Measurements from ENCODE around the gene CLCN1. TPM values are rescaled to one million over a fixed set of nuclear protein-coding genes. Genes with fewer than 3 reads are reported as not detected.

CLCN1 gene
- total and polyA plus RNA-seq, 2 donors: 0.09 to 0.57 TPM

DNA sequence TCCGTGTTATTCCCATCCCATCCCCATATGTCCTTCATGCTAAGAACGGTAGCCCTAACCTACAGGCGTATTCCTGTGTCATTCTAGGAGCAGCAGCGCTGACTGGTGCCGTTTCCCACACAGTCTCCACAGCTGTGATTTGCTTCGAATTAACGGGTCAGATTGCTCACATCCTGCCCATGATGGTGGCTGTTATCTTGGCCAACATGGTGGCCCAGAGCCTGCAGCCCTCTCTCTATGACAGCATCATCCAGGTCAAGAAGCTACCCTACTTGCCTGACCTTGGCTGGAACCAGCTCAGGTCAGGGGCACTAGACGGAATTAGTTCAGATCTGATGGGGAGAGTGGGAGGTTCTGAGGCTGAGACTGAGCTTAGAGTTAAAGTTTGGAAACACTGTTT, 25.9 kb downstream of the CLCN1 start:
- Histone ChIP-seq H3K4me3 (ENCODE audit: low read length in 2 of 2) (no peak overlapping the region), H3K27me3 (ENCODE audit: control insufficient read depth in 2 of 2, insufficient read depth in 1 of 2, low read length in 1 of 2) (peaks cover 0 to 18% of the 10 kb centered on the region in 2 donors), H3K36me3 (ENCODE audit: control insufficient read depth in 2 of 2, insufficient read depth in 2 of 2, low read length in 1 of 2) (no peaks in the 10 kb centered on the region), H3K9me3 (ENCODE audit: control insufficient read depth in 2 of 2, insufficient read depth in 1 of 2, low read length in 1 of 2) (no peaks in the 10 kb centered on the region), H3K27ac (ENCODE audit: low read depth in 1 of 2, low read length in 1 of 2) (no peak overlapping the region), H3K4me1 (ENCODE audit: control insufficient read depth in 2 of 2, insufficient read depth in 2 of 2, low read length in 2 of 2) (peaks cover 0 to 6% of the 10 kb centered on the region in 2 donors)
- WGBS: 98% methylated on average over 8 of the region's 8 CpGs
- DNase-seq (ENCODE audit: low read depth in 6 of 9, low spot score in 9 of 9): no peak

- Histone ChIP-seq H3K36me3 (ENCODE audit: control insufficient read depth in 2 of 2, insufficient read depth in 2 of 2, low read length in 1 of 2) (no peaks in the 10 kb centered on the region), H3K27ac (ENCODE audit: low read depth in 1 of 2, low read length in 1 of 2) (no peak overlapping the region), H3K4me1 (ENCODE audit: control insufficient read depth in 2 of 2, insufficient read depth in 2 of 2, low read length in 2 of 2) (peaks cover 0 to 6% of the 10 kb centered on the region in 2 donors), H3K27me3 (ENCODE audit: control insufficient read depth in 2 of 2, insufficient read depth in 1 of 2, low read length in 1 of 2) (peaks cover 0 to 20% of the 10 kb centered on the region in 2 donors), H3K9me3 (ENCODE audit: control insufficient read depth in 2 of 2, insufficient read depth in 1 of 2, low read length in 1 of 2) (no peaks in the 10 kb centered on the region), H3K4me3 (ENCODE audit: low read length in 2 of 2) (no peak overlapping the region)
- no peak for DNase-seq (ENCODE audit: low read depth in 6 of 9, low spot score in 9 of 9)
- WGBS: 77% methylated on average over 3 of the region's 3 CpGs
Measured at GRCh38 chr7:143343596-143343995, 27.7 kb downstream of the CLCN1 start.

GRCh38 chr7:143345428-143345900, 29.6 kb downstream of the CLCN1 start:
- no peaks in the 10 kb centered on the region for H3K9me3 ChIP-seq (ENCODE audit: control insufficient read depth in 2 of 2, insufficient read depth in 1 of 2, low read length in 1 of 2)
- peaks cover 0 to 6% of the 10 kb centered on the region in 2 donors for H3K4me1 ChIP-seq (ENCODE audit: control insufficient read depth in 2 of 2, insufficient read depth in 2 of 2, low read length in 2 of 2)
- peaks cover 0 to 23% of the 10 kb centered on the region in 2 donors for H3K27me3 ChIP-seq (ENCODE audit: control insufficient read depth in 2 of 2, insufficient read depth in 1 of 2, low read length in 1 of 2)
- peak overlapping the region in 1 of 2 donors; percentile 13 for H3K4me3 ChIP-seq (ENCODE audit: low read length in 2 of 2)
- no peak overlapping the region for H3K27ac ChIP-seq (ENCODE audit: low read depth in 1 of 2, low read length in 1 of 2)
- WGBS: 11% methylated on average over 35 of the region's 35 CpGs
- peak in 8 of 9 donors; percentile 29 to 78 (median 50) for DNase-seq (ENCODE audit: low read depth in 6 of 9, low spot score in 9 of 9)
- H3K36me3 ChIP-seq (ENCODE audit: control insufficient read depth in 2 of 2, insufficient read depth in 2 of 2, low read length in 1 of 2): no peaks in the 10 kb centered on the region

DNA sequence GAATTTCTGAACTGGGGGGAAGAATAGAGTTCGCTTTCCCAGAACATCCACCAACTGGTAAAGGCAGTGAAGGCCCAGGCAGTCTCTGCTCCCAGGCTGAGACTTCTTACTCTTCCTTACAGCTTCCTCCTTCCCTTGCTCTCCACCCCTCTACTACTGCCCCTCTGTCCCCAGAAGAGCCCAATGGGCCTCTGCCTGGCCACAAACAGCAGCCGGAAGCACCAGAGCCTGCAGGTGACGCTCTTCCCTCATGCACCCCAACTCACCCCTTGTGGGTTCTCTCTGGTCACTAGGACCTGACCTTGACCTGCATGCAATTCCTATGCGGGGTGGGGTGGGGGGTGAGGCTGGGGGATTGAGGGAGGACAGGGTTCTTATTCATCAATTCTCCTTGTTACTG, 30.1 kb downstream of the CLCN1 start:
- Histone ChIP-seq H3K27me3 (ENCODE audit: control insufficient read depth in 2 of 2, insufficient read depth in 1 of 2, low read length in 1 of 2) (peaks cover 0 to 23% of the 10 kb centered on the region in 2 donors), H3K4me1 (ENCODE audit: control insufficient read depth in 2 of 2, insufficient read depth in 2 of 2, low read length in 2 of 2) (peaks cover 0 to 6% of the 10 kb centered on the region in 2 donors), H3K9me3 (ENCODE audit: control insufficient read depth in 2 of 2, insufficient read depth in 1 of 2, low read length in 1 of 2) (no peaks in the 10 kb centered on the region), H3K36me3 (ENCODE audit: control insufficient read depth in 2 of 2, insufficient read depth in 2 of 2, low read length in 1 of 2) (no peaks in the 10 kb centered on the region), H3K27ac (ENCODE audit: low read depth in 1 of 2, low read length in 1 of 2) (no peak overlapping the region), H3K4me3 (ENCODE audit: low read length in 2 of 2) (no peak overlapping the region)
- 97% methylated on average over 4 of the region's 4 CpGs for WGBS
- DNase-seq (ENCODE audit: low read depth in 6 of 9, low spot score in 9 of 9): no peak

- 77% methylated on average over 5 of the region's 5 CpGs for WGBS
- Histone ChIP-seq H3K9me3 (ENCODE audit: control insufficient read depth in 2 of 2, insufficient read depth in 1 of 2, low read length in 1 of 2) (no peaks in the 10 kb centered on the region), H3K4me1 (ENCODE audit: control insufficient read depth in 2 of 2, insufficient read depth in 2 of 2, low read length in 2 of 2) (peaks cover 0 to 6% of the 10 kb centered on the region in 2 donors), H3K36me3 (ENCODE audit: control insufficient read depth in 2 of 2, insufficient read depth in 2 of 2, low read length in 1 of 2) (no peaks in the 10 kb centered on the region), H3K27ac (ENCODE audit: low read depth in 1 of 2, low read length in 1 of 2) (no peak overlapping the region), H3K4me3 (ENCODE audit: low read length in 2 of 2) (no peak overlapping the region), H3K27me3 (ENCODE audit: control insufficient read depth in 2 of 2, insufficient read depth in 1 of 2, low read length in 1 of 2) (peaks cover 0 to 23% of the 10 kb centered on the region in 2 donors)
- DNase-seq (ENCODE audit: low read depth in 6 of 9, low spot score in 9 of 9): no peak
Measured at GRCh38 chr7:143347950-143348349, 32.0 kb downstream of the CLCN1 start.

DNA sequence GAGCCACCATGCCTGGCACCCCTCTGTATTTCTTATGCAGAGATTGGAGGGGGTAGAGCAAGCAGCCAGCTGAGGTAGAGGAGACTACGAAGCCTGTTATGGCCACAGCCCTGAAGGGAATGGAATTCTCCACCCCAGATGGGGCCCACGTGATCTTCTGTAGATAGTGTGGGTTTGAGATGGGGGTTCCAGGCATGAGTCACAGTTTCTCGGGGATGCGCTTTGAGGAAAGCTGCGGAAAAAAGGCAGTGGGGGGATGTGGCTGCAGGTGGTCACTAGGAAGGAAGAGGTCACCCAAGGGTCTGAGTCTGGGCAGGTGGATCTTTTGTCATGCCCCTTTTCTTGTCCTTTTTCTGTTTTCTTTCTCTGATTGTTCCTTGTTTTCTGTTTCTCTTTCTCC, 35.1 kb downstream of the CLCN1 start:
- DNase-seq (ENCODE audit: low read depth in 6 of 9, low spot score in 9 of 9): no peak
- H3K27ac ChIP-seq (ENCODE audit: low read depth in 1 of 2, low read length in 1 of 2): no peak overlapping the region
- H3K4me3 ChIP-seq (ENCODE audit: low read length in 2 of 2): no peak overlapping the region
- no peaks in the 10 kb centered on the region for H3K9me3 ChIP-seq (ENCODE audit: control insufficient read depth in 2 of 2, insufficient read depth in 1 of 2, low read length in 1 of 2)
- H3K4me1 ChIP-seq (ENCODE audit: control insufficient read depth in 2 of 2, insufficient read depth in 2 of 2, low read length in 2 of 2): no peaks in the 10 kb centered on the region
- peaks cover 0 to 21% of the 10 kb centered on the region in 2 donors for H3K27me3 ChIP-seq (ENCODE audit: control insufficient read depth in 2 of 2, insufficient read depth in 1 of 2, low read length in 1 of 2)
- 95% methylated on average over 5 of the region's 5 CpGs for WGBS
- H3K36me3 ChIP-seq (ENCODE audit: control insufficient read depth in 2 of 2, insufficient read depth in 2 of 2, low read length in 1 of 2): no peaks in the 10 kb centered on the region

- DNase-seq (ENCODE audit: low read depth in 6 of 9, low spot score in 9 of 9): no peak
- no peak overlapping the region for H3K27ac ChIP-seq (ENCODE audit: low read depth in 1 of 2, low read length in 1 of 2)
- H3K9me3 ChIP-seq (ENCODE audit: control insufficient read depth in 2 of 2, insufficient read depth in 1 of 2, low read length in 1 of 2): no peaks in the 10 kb centered on the region
- WGBS: 97% methylated on average over 9 of the region's 9 CpGs
- H3K36me3 ChIP-seq (ENCODE audit: control insufficient read depth in 2 of 2, insufficient read depth in 2 of 2, low read length in 1 of 2): no peaks in the 10 kb centered on the region
- H3K27me3 ChIP-seq (ENCODE audit: control insufficient read depth in 2 of 2, insufficient read depth in 1 of 2, low read length in 1 of 2): peaks cover 0 to 17% of the 10 kb centered on the region in 2 donors
- H3K4me1 ChIP-seq (ENCODE audit: control insufficient read depth in 2 of 2, insufficient read depth in 2 of 2, low read length in 2 of 2): no peaks in the 10 kb centered on the region
- no peak overlapping the region for H3K4me3 ChIP-seq (ENCODE audit: low read length in 2 of 2)
Measured at GRCh38 chr7:143351574-143351973, 35.7 kb downstream of the CLCN1 start.

DNA sequence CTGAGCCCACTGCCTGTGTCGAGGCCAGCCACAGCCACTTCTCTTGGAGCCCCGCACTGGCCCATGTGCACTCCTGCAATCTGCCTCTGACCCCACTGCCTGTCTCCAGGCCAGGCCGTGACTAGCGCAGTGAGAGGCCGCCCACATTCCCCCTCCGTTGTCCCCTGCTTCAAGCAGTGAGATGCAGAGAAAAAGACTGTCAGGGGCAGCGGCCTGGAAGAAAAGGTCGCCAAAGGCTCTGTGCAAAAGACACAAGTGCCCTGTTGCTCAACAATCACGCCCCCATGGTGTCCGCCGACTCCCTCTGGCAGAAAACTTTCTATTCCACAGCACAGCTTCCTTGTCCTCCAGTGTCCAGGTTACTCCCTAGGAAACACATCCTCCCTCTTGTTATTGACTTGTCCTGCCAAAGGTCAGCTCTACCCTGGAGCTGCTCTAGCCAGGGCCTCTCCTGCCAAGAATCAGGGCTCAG, 36.7 kb downstream of the CLCN1 start:
- WGBS: 97% methylated on average over 11 of the region's 11 CpGs
- Histone ChIP-seq H3K36me3 (ENCODE audit: control insufficient read depth in 2 of 2, insufficient read depth in 2 of 2, low read length in 1 of 2) (no peaks in the 10 kb centered on the region), H3K4me1 (ENCODE audit: control insufficient read depth in 2 of 2, insufficient read depth in 2 of 2, low read length in 2 of 2) (no peaks in the 10 kb centered on the region), H3K4me3 (ENCODE audit: low read length in 2 of 2) (no peak overlapping the region), H3K9me3 (ENCODE audit: control insufficient read depth in 2 of 2, insufficient read depth in 1 of 2, low read length in 1 of 2) (no peaks in the 10 kb centered on the region), H3K27me3 (ENCODE audit: control insufficient read depth in 2 of 2, insufficient read depth in 1 of 2, low read length in 1 of 2) (peaks cover 0 to 16% of the 10 kb centered on the region in 2 donors), H3K27ac (ENCODE audit: low read depth in 1 of 2, low read length in 1 of 2) (no peak overlapping the region)
- no peak for DNase-seq (ENCODE audit: low read depth in 6 of 9, low spot score in 9 of 9)

DNA sequence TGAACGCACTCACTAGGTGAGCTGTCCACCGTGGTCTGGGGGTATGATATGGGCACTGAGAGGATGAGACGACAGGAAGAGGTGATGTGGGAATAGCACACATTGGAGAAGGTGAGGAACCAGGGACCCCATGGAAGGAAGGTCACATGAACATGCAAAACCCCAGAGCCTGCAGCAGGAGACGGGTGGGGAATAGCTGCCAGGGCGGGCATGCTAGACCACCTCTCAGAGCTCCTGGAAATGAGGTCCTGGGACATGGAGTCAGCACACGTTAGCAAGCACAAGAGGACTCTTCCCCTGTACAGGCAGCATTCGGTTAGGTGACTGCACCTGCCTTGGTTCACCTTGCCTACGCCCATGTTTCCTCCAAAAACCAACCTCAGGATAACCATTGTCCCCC, 38.5 kb downstream of the CLCN1 start:
- H3K27ac ChIP-seq (ENCODE audit: low read depth in 1 of 2, low read length in 1 of 2): no peak overlapping the region
- no peak overlapping the region for H3K4me3 ChIP-seq (ENCODE audit: low read length in 2 of 2)
- H3K9me3 ChIP-seq (ENCODE audit: control insufficient read depth in 2 of 2, insufficient read depth in 1 of 2, low read length in 1 of 2): no peaks in the 10 kb centered on the region
- H3K36me3 ChIP-seq (ENCODE audit: control insufficient read depth in 2 of 2, insufficient read depth in 2 of 2, low read length in 1 of 2): no peaks in the 10 kb centered on the region
- DNase-seq (ENCODE audit: low read depth in 6 of 9, low spot score in 9 of 9): no peak
- 96% methylated on average over 8 of the region's 8 CpGs for WGBS
- H3K4me1 ChIP-seq (ENCODE audit: control insufficient read depth in 2 of 2, insufficient read depth in 2 of 2, low read length in 2 of 2): no peaks in the 10 kb centered on the region
- H3K27me3 ChIP-seq (ENCODE audit: control insufficient read depth in 2 of 2, insufficient read depth in 1 of 2, low read length in 1 of 2): peaks cover 5 to 25% of the 10 kb centered on the region in 2 donors
